ENCODE data around the gene MLXIPL. TPM values are rescaled to one million over a fixed set of nuclear protein-coding genes. Genes with fewer than 3 reads are reported as not detected.
A peak's percentile ranks its signal among the peaks of the same experiment; 100 is the strongest.
"Not testable (repeated sequence)": the region's sequence is repeated elsewhere in the genome, so short reads cannot be mapped to it uniquely, and the experiment has no call there.

The MLXIPL gene
- total RNA-seq, 1 donor from 2014 or later = not detected

- Mint-ChIP-seq H3K9me3 (no peaks in the 10 kb centered on the region), H3K36me3 (ENCODE audit: low read depth) (peaks cover 52% of the 10 kb centered on the region), H3K4me3 (no peak overlapping the region), H3K27ac (no peak overlapping the region), H3K27me3 (no peaks in the 10 kb centered on the region), H3K4me1 (peaks cover 27% of the 10 kb centered on the region)
- intact Hi-C loops (cut with micrococcal nuclease) = no loop called here
- DNase-seq = no peak
These were observed 53.8 kb downstream of the MLXIPL start for GRCh38 chr7:73570521-73570920.

GRCh38 chr7:73569042-73569608 is 55.2 kb downstream of the MLXIPL start:
- H3K27me3 Mint-ChIP-seq = no peaks in the 10 kb centered on the region
- H3K9me3 Mint-ChIP-seq = no peaks in the 10 kb centered on the region
- intact Hi-C loops (cut with micrococcal nuclease) = no loop called here
- no peak for DNase-seq
- H3K4me1 Mint-ChIP-seq = peaks cover 29% of the 10 kb centered on the region
- peaks cover 47% of the 10 kb centered on the region for H3K36me3 Mint-ChIP-seq (ENCODE audit: low read depth)
- no peak overlapping the region for H3K27ac Mint-ChIP-seq
- no peak overlapping the region for H3K4me3 Mint-ChIP-seq

- Mint-ChIP-seq H3K27me3 (no peaks in the 10 kb centered on the region), H3K36me3 (ENCODE audit: low read depth) (peaks cover 36% of the 10 kb centered on the region), H3K9me3 (no peaks in the 10 kb centered on the region), H3K4me1 (peaks cover 27% of the 10 kb centered on the region), H3K4me3 (no peak overlapping the region), H3K27ac (peak overlapping the region; percentile 63)
- intact Hi-C loops (cut with micrococcal nuclease) = no loop called here
- no peak for DNase-seq
These were observed 56.3 kb downstream of the MLXIPL start for GRCh38 chr7:73567846-73568685.

- intact Hi-C loops (cut with micrococcal nuclease) = no loop called here
- no peaks in the 10 kb centered on the region for H3K27me3 Mint-ChIP-seq
- peaks cover 27% of the 10 kb centered on the region for H3K4me1 Mint-ChIP-seq
- peaks cover 28% of the 10 kb centered on the region for H3K36me3 Mint-ChIP-seq (ENCODE audit: low read depth)
- no peak for DNase-seq
- no peaks in the 10 kb centered on the region for H3K9me3 Mint-ChIP-seq
- H3K4me3 Mint-ChIP-seq = no peak overlapping the region
- H3K27ac Mint-ChIP-seq = no peak overlapping the region
These were observed 57.2 kb downstream of the MLXIPL start for GRCh38 chr7:73567140-73567539.

GRCh38 chr7:73566431-73566830 is 57.9 kb downstream of the MLXIPL start:
- DNase-seq; H3K27me3 Mint-ChIP-seq; intact Hi-C loops (cut with micrococcal nuclease); H3K9me3 Mint-ChIP-seq: not testable (repeated sequence)
- peak overlapping the region; percentile 62 for H3K4me3 Mint-ChIP-seq
- peak overlapping the region; percentile 25 for H3K27ac Mint-ChIP-seq
- H3K36me3 Mint-ChIP-seq (ENCODE audit: low read depth) = peaks cover 24% of the 10 kb centered on the region
- H3K4me1 Mint-ChIP-seq = peaks cover 30% of the 10 kb centered on the region

GRCh38 chr7:73565675-73566340 is 58.5 kb downstream of the MLXIPL start:
- no peaks in the 10 kb centered on the region for H3K9me3 Mint-ChIP-seq
- intact Hi-C loops (cut with micrococcal nuclease) = no loop called here
- peaks cover 18% of the 10 kb centered on the region for H3K36me3 Mint-ChIP-seq (ENCODE audit: low read depth)

GRCh38 chr7:73560109-73560835 is 64.0 kb downstream of the MLXIPL start:
- H3K4me1 Mint-ChIP-seq = peaks cover 26% of the 10 kb centered on the region
- H3K27me3 Mint-ChIP-seq = no peaks in the 10 kb centered on the region
- no peak overlapping the region for H3K4me3 Mint-ChIP-seq
- peaks cover 4% of the 10 kb centered on the region for H3K36me3 Mint-ChIP-seq (ENCODE audit: low read depth)
- intact Hi-C loops (cut with micrococcal nuclease) = no loop called here
- no peak for DNase-seq
- H3K9me3 Mint-ChIP-seq = no peaks in the 10 kb centered on the region
- peak overlapping the region; percentile 10 for H3K27ac Mint-ChIP-seq

More at GRCh38 chr7:73565675-73566340, 58.5 kb downstream of the MLXIPL start:
- Mint-ChIP-seq H3K27me3 (no peaks in the 10 kb centered on the region), H3K4me1 (peaks cover 30% of the 10 kb centered on the region), H3K27ac (no peak overlapping the region), H3K4me3 (peak overlapping the region; percentile 62)
- no peak for DNase-seq

- Mint-ChIP-seq H3K27me3 (no peaks in the 10 kb centered on the region), H3K36me3 (ENCODE audit: low read depth) (peaks cover 13% of the 10 kb centered on the region), H3K27ac (peak within 1 kb of the TSS; percentile 95), H3K9me3 (no peaks in the 10 kb centered on the region), H3K4me1 (peaks cover 32% of the 10 kb centered on the region), H3K4me3 (peak within 1 kb of the TSS; percentile 89)
- DNase-seq = peak; percentile 95
- intact Hi-C loops (cut with micrococcal nuclease) = loop anchor here (1.0 kb wide), 4 partner anchors 21 to 181 kb away; partner anchors contain the start of genes ABHD11, BAZ1B, BUD23 and DNAJC30
These were observed 66.7 kb downstream of the MLXIPL start, which contains the start of gene BCL7B for GRCh38 chr7:73557397-73558257. TSS of gene BCL7B (minus strand) at chr7:73557690. CDS start at chr7:73557578, 112 bp downstream.

GRCh38 chr7:73557108-73557396 is 67.3 kb downstream of the MLXIPL start:
- peak; percentile 98 for DNase-seq
- peak overlapping the region; percentile 89 for H3K4me3 Mint-ChIP-seq
- H3K27ac Mint-ChIP-seq = peak overlapping the region; percentile 95
- intact Hi-C loops (cut with micrococcal nuclease) = loop anchor here (1.0 kb wide), 4 partner anchors 21 to 181 kb away; partner anchors contain the start of genes ABHD11, BAZ1B, BUD23 and DNAJC30
- H3K9me3 Mint-ChIP-seq = no peaks in the 10 kb centered on the region
- peaks cover 32% of the 10 kb centered on the region for H3K4me1 Mint-ChIP-seq
- H3K36me3 Mint-ChIP-seq (ENCODE audit: low read depth) = peaks cover 16% of the 10 kb centered on the region
- no peaks in the 10 kb centered on the region for H3K27me3 Mint-ChIP-seq

- H3K36me3 Mint-ChIP-seq (ENCODE audit: low read depth) = peaks cover 17% of the 10 kb centered on the region
These were observed 67.9 kb downstream of the MLXIPL start for GRCh38 chr7:73556208-73557107.

GRCh38 chr7:73555411-73555982 is 68.8 kb downstream of the MLXIPL start:
- no peaks in the 10 kb centered on the region for H3K27me3 Mint-ChIP-seq
- intact Hi-C loops (cut with micrococcal nuclease) = no loop called here
- H3K4me1 Mint-ChIP-seq = peaks cover 29% of the 10 kb centered on the region

More at GRCh38 chr7:73556208-73557107, 67.9 kb downstream of the MLXIPL start:
- intact Hi-C loops (cut with micrococcal nuclease) = loop anchor here (1.0 kb wide), 4 partner anchors 22 to 182 kb away; partner anchors contain the start of genes ABHD11, BAZ1B, BUD23 and DNAJC30
- Mint-ChIP-seq H3K27me3 (no peaks in the 10 kb centered on the region), H3K27ac (peak overlapping the region; percentile 79), H3K4me1 (peaks cover 29% of the 10 kb centered on the region), H3K9me3 (no peaks in the 10 kb centered on the region), H3K4me3 (peak overlapping the region; percentile 89)
- no peak for DNase-seq

GRCh38 chr7:73550093-73550492 is 74.2 kb downstream of the MLXIPL start:
- H3K27ac Mint-ChIP-seq; H3K4me3 Mint-ChIP-seq; H3K27me3 Mint-ChIP-seq; intact Hi-C loops (cut with micrococcal nuclease); DNase-seq; H3K9me3 Mint-ChIP-seq: not testable (repeated sequence)
- H3K4me1 Mint-ChIP-seq = peaks cover 29% of the 10 kb centered on the region
- peaks cover 38% of the 10 kb centered on the region for H3K36me3 Mint-ChIP-seq (ENCODE audit: low read depth)

More at GRCh38 chr7:73555411-73555982, 68.8 kb downstream of the MLXIPL start:
- no peak for DNase-seq
- Mint-ChIP-seq H3K4me3 (peak overlapping the region; percentile 89), H3K36me3 (ENCODE audit: low read depth) (peaks cover 20% of the 10 kb centered on the region), H3K27ac (peak overlapping the region; percentile 67), H3K9me3 (no peaks in the 10 kb centered on the region)
